Upper lobe of right lung (tissue), 1 donor: ENCODE data around the gene TMEM91. TPM values are rescaled to one million over a fixed set of nuclear protein-coding genes. Genes with fewer than 3 reads are reported as not detected.
A peak's percentile ranks its signal among the peaks of the same experiment; 100 is the strongest.

Experiments used
- ATAC-seq: fragments of 200-7000 bp; cut with Tn5 transposase; one replicate; pipeline ENCODE4 v1.9.1; 2020; ENCODE audit warnings: mild to moderate bottlenecking, moderate library complexity
- DNase-seq: peaks from one replicate; pipeline ENCODE4 v3.0.0-alpha.2; 2020
- H3K27ac ChIP-seq: fragments of 200-600 bp; one replicate; pipeline ENCODE4 v1.8.0; 2022
- H3K27me3 ChIP-seq: fragments of 200-600 bp; one replicate; pipeline ENCODE4 v1.8.0; 2022; ENCODE audit warnings: mild to moderate bottlenecking
- H3K36me3 ChIP-seq: fragments of 200-600 bp; one replicate; pipeline ENCODE4 v1.8.0; 2022
- H3K4me1 ChIP-seq: fragments of 200-600 bp; one replicate; pipeline ENCODE4 v1.8.0; 2022
- H3K4me3 ChIP-seq: fragments of 200-600 bp; one replicate; pipeline ENCODE4 v1.8.0; 2022; ENCODE audit warnings: mild to moderate bottlenecking
- H3K9me3 ChIP-seq: fragments of 200-600 bp; one replicate; pipeline ENCODE4 v1.8.0; 2022
- intact Hi-C: fragments of 100-400 bp; cut with DNase I; formaldehyde crosslinking; loops from one replicate; pipeline ENCODE4 v1.11.0; 2022
- total RNA-seq: library from RNA; stranded (reverse); fragmentation: NEBNext Ultra II Directional; extraction: Animal tissue kit (Norgen Biotek cat#: 25700); gene quantifications from one replicate; pipeline ENCODE4 v1.2.1, GENCODE V29; 2021
- TF ChIP-seq, protein P1 (sequence below): fragments of 200-600 bp; IDR thresholded peaks from one replicate; pipeline ENCODE4 v1.8.0; 2022; ENCODE audit warnings: antibody characterized with exemption
- donor health status: DM: no; HTN: yes; CAD: no; lungs with severe emphysema.

Gene TMEM91
- total RNA-seq, 1 donor from 2014 or later: 19.5 TPM

DNA sequence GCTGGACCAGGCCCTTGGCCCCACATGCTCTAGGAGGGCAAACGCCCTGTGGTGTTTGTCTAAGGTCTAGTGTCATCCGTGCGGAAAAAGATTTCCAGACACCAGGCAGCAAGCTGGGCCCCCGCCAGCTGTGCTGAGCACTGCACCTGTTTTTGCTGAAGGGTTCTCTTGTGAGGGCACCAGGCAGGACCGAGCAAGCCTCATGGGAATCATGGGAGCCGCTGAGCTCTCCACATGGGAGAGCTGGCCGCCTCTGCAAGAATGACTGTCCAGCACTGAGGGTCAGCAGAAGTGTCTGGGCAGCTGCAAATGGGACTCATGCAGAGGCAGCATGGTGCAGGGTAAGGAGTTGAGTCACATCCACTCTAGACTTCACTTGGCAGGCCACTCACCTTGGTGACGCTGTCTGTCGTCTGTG is 38.8 kb downstream of the TMEM91 start:
- DNase-seq (no peak), ATAC-seq (peak; percentile 5)
- Histone ChIP-seq H3K4me1 (peaks cover 31% of the 10 kb centered on the region), H3K36me3 (peaks cover 74% of the 10 kb centered on the region), H3K27me3 (no peaks in the 10 kb centered on the region), H3K9me3 (no peaks in the 10 kb centered on the region), H3K4me3 (no peak overlapping the region), H3K27ac (peak overlapping the region; percentile 42)
- TF ChIP-seq, protein P1, sequence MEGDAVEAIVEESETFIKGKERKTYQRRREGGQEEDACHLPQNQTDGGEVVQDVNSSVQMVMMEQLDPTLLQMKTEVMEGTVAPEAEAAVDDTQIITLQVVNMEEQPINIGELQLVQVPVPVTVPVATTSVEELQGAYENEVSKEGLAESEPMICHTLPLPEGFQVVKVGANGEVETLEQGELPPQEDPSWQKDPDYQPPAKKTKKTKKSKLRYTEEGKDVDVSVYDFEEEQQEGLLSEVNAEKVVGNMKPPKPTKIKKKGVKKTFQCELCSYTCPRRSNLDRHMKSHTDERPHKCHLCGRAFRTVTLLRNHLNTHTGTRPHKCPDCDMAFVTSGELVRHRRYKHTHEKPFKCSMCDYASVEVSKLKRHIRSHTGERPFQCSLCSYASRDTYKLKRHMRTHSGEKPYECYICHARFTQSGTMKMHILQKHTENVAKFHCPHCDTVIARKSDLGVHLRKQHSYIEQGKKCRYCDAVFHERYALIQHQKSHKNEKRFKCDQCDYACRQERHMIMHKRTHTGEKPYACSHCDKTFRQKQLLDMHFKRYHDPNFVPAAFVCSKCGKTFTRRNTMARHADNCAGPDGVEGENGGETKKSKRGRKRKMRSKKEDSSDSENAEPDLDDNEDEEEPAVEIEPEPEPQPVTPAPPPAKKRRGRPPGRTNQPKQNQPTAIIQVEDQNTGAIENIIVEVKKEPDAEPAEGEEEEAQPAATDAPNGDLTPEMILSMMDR: no peak
- intact Hi-C loops: no loop called here

GRCh38 chr19:41416194-41416674 is 39.9 kb downstream of the TMEM91 start:
- H3K27ac ChIP-seq: peak overlapping the region; percentile 42
- H3K4me3 ChIP-seq: no peak overlapping the region
- no peaks in the 10 kb centered on the region for H3K9me3 ChIP-seq
- ATAC-seq (peak; percentile 89), DNase-seq (peak; percentile 89)
- H3K36me3 ChIP-seq: peaks cover 76% of the 10 kb centered on the region
- no peaks in the 10 kb centered on the region for H3K27me3 ChIP-seq
- TF ChIP-seq, protein P1: no peak
- intact Hi-C loops: no loop called here
- H3K4me1 ChIP-seq: peaks cover 31% of the 10 kb centered on the region

GRCh38 chr19:41420101-41420880 is 44.0 kb downstream of the TMEM91 start:
- Histone ChIP-seq H3K36me3 (peaks cover 86% of the 10 kb centered on the region), H3K4me1 (peaks cover 30% of the 10 kb centered on the region)

DNA sequence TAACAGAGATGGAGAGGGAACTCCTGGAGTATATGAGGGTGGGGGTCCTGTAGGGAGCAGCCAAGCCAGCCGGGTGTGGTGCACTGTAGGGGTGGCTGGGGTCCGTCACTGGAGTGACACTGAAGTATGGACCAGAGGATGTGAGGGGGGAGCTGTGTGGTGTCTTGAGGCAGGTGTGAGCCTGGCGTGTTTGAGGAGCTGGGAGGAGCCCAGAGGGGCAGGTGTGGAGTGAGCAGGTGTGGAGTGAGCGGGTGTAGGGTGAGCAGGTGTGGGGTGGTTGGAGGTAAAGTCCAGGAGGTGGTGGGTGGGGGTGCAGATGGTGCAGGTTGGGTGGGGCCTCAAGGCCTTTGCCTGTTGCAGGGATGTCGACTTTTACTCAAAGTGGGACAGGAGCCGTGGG is 45.0 kb downstream of the TMEM91 start:
- intact Hi-C loops: no loop called here
- Histone ChIP-seq H3K27ac (peak overlapping the region; percentile 73), H3K4me1 (peaks cover 35% of the 10 kb centered on the region), H3K4me3 (no peak overlapping the region), H3K36me3 (peaks cover 89% of the 10 kb centered on the region), H3K27me3 (no peaks in the 10 kb centered on the region), H3K9me3 (no peaks in the 10 kb centered on the region)
- TF ChIP-seq, protein P1: no peak
- ATAC-seq (no peak), DNase-seq (no peak)

More at GRCh38 chr19:41420101-41420880, 44.0 kb downstream of the TMEM91 start:
- Histone ChIP-seq H3K4me3 (no peak overlapping the region), H3K9me3 (no peaks in the 10 kb centered on the region), H3K27me3 (no peaks in the 10 kb centered on the region), H3K27ac (peak overlapping the region; percentile 73)
- no peak for DNase-seq
- ATAC-seq: peak; percentile 56
- intact Hi-C loops: no loop called here
- TF ChIP-seq, protein P1: no peak

GRCh38 chr19:41421973-41422372 is 45.6 kb downstream of the TMEM91 start:
- DNase-seq: no peak

More at GRCh38 chr19:41421973-41422372, 45.6 kb downstream of the TMEM91 start:
- Histone ChIP-seq H3K27me3 (no peaks in the 10 kb centered on the region), H3K9me3 (no peaks in the 10 kb centered on the region), H3K36me3 (peaks cover 83% of the 10 kb centered on the region), H3K27ac (no peak overlapping the region), H3K4me1 (peaks cover 39% of the 10 kb centered on the region), H3K4me3 (no peak overlapping the region)
- no peak for ATAC-seq
- TF ChIP-seq, protein P1: no peak
- intact Hi-C loops: no loop called here
